H9 (cell line): ENCODE measurements around the gene TNXB. TPM values are rescaled to one million over a fixed set of nuclear protein-coding genes. Genes with fewer than 3 reads are reported as not detected.

Source experiments
- DNase-seq: peaks from one replicate; pipeline ENCODE4 v3.0.0-alpha.2; 2017
- H2AFZ ChIP-seq: one replicate; pipeline ENCODE4 v1.6.1; 2013; ENCODE audit warnings: mild to moderate bottlenecking, low read length, control low read depth, moderate library complexity
- H2AK5ac ChIP-seq: 2 replicates; pipeline ENCODE4 v1.6.1; 2013; ENCODE audit warnings: low read length, control low read depth, mixed read lengths; ENCODE audit not compliant: insufficient read length
- H2BK120ac ChIP-seq: one replicate; pipeline ENCODE4 v1.6.1; 2013; ENCODE audit warnings: low read depth, mild to moderate bottlenecking, low read length, control low read depth, inconsistent platforms; ENCODE audit not compliant: poor library complexity, severe bottlenecking
- H2BK12ac ChIP-seq: 2 replicates; pipeline ENCODE4 v1.6.1; 2013; ENCODE audit warnings: low read length, control low read depth, mixed read lengths, low read depth; ENCODE audit not compliant: insufficient read length
- H2BK15ac ChIP-seq: 2 replicates; pipeline ENCODE4 v1.6.1; 2013; ENCODE audit warnings: low read depth, low read length, control low read depth
- H2BK20ac ChIP-seq: one replicate; pipeline ENCODE4 v1.6.1; 2013; ENCODE audit warnings: low read depth, mild to moderate bottlenecking, low read length, control low read depth, inconsistent platforms; ENCODE audit not compliant: poor library complexity, severe bottlenecking
- H2BK5ac ChIP-seq: 2 replicates; pipeline ENCODE4 v1.6.1; 2013; ENCODE audit warnings: low read length, control low read depth, mixed read lengths; ENCODE audit not compliant: insufficient read length
- H3K14ac ChIP-seq: 2 replicates; pipeline ENCODE4 v1.6.1; 2013; ENCODE audit warnings: low read length, control low read depth; ENCODE audit not compliant: insufficient read depth
- H3K18ac ChIP-seq: 2 replicates; pipeline ENCODE4 v1.6.1; 2013; ENCODE audit warnings: low read depth, mild to moderate bottlenecking, mixed read lengths, low read length, control low read depth; ENCODE audit not compliant: insufficient read length
- H3K23ac ChIP-seq: 2 replicates; pipeline ENCODE4 v1.6.1; 2013; ENCODE audit warnings: low read length, control low read depth, mixed read lengths, low read depth; ENCODE audit not compliant: insufficient read length
- H3K23me2 ChIP-seq: 2 replicates; pipeline ENCODE4 v1.6.1; 2013; ENCODE audit warnings: low read depth, mild to moderate bottlenecking, mixed read lengths, low read length, control low read depth; ENCODE audit not compliant: insufficient read length, poor library complexity, severe bottlenecking
- H3K27ac ChIP-seq: 2 replicates; pipeline ENCODE4 v1.5.1; 2013; ENCODE audit warnings: low read length, control low read depth, mixed read lengths, low read depth; ENCODE audit not compliant: insufficient read length
- H3K27me3 ChIP-seq: 2 replicates; pipeline ENCODE4 v1.6.1; 2013; ENCODE audit warnings: low read length, control low read depth, inconsistent platforms; ENCODE audit not compliant: insufficient read depth
- H3K4ac ChIP-seq: 2 replicates; pipeline ENCODE4 v1.6.1; 2013; ENCODE audit warnings: low read depth, mild to moderate bottlenecking, control low read depth, inconsistent platforms, low read length, moderate library complexity
- H3K4me1 ChIP-seq: 2 replicates; pipeline ENCODE4 v1.6.1; 2013; ENCODE audit warnings: low read length, control low read depth, inconsistent platforms; ENCODE audit not compliant: insufficient read depth
- H3K4me2 ChIP-seq: 2 replicates; pipeline ENCODE4 v1.6.1; 2013; ENCODE audit warnings: low read length, control low read depth, mixed read lengths; ENCODE audit not compliant: insufficient read length, insufficient read depth
- H3K56ac ChIP-seq: 2 replicates; pipeline ENCODE4 v1.6.1; 2013; ENCODE audit warnings: low read depth, mild to moderate bottlenecking, mixed read lengths, low read length, control low read depth; ENCODE audit not compliant: insufficient read length
- H3K79me1 ChIP-seq: 2 replicates; pipeline ENCODE4 v1.6.1; 2013; ENCODE audit warnings: low read depth, mild to moderate bottlenecking, moderate library complexity, low read length, control low read depth, inconsistent platforms; ENCODE audit not compliant: insufficient read depth, poor library complexity, severe bottlenecking
- H3K79me2 ChIP-seq: 2 replicates; pipeline ENCODE4 v1.6.1; 2013; ENCODE audit warnings: low read length, control low read depth, inconsistent platforms; ENCODE audit not compliant: insufficient read depth
- H3K9ac ChIP-seq: 2 replicates; pipeline ENCODE4 v1.6.1; 2013; ENCODE audit warnings: low read length, control low read depth, mixed read lengths; ENCODE audit not compliant: insufficient read length; ENCODE audit errors: extremely low read depth
- H3K9me3 ChIP-seq: one replicate; pipeline ENCODE4 v1.6.1; 2013; ENCODE audit warnings: low read depth, low read length, inconsistent platforms; ENCODE audit not compliant: control insufficient read depth
- H3T11ph ChIP-seq: one replicate; pipeline ENCODE4 v1.6.1; 2013; ENCODE audit warnings: mild to moderate bottlenecking, low read length, control low read depth, inconsistent platforms
- H4K20me1 ChIP-seq: one replicate; pipeline ENCODE4 v1.6.1; 2013; ENCODE audit not compliant: control insufficient read depth, insufficient read length, insufficient read depth
- H4K5ac ChIP-seq: 2 replicates; pipeline ENCODE4 v1.6.1; 2013; ENCODE audit warnings: low read depth, mild to moderate bottlenecking, mixed read lengths, low read length, control low read depth; ENCODE audit not compliant: insufficient read length
- H4K8ac ChIP-seq: replicated peaks from 2 replicates; pipeline ENCODE4 v1.6.1; 2013; ENCODE audit warnings: low read length, control low read depth, mixed read lengths, low read depth; ENCODE audit not compliant: insufficient read length
- H4K91ac ChIP-seq: 2 replicates; pipeline ENCODE4 v1.6.1; 2013; ENCODE audit warnings: low read depth, mild to moderate bottlenecking, moderate library complexity, mixed read lengths, low read length, control low read depth; ENCODE audit not compliant: insufficient read length
- H3K27ac Mint-ChIP-seq, 3 experiments: 2 replicates in 2 of 3; 3 replicates in 1 of 3; pipeline ENCODE4 v1.8.0; 2020 to 2021; ENCODE audit warnings: mixed read lengths in 3 of 3, mild to moderate bottlenecking in 1 of 3, moderate library complexity in 1 of 3
- H3K27me3 Mint-ChIP-seq: 2 replicates; pipeline ENCODE4 v1.8.0; 2021; ENCODE audit warnings: low read depth, mild to moderate bottlenecking, moderate library complexity, mixed read lengths
- H3K36me3 Mint-ChIP-seq, 3 experiments: 2 replicates in 2 of 3; 3 replicates in 1 of 3; pipeline ENCODE4 v1.8.0; 2020 to 2021; ENCODE audit warnings: low read depth in 3 of 3, mixed read lengths in 3 of 3; ENCODE audit not compliant: insufficient read depth in 1 of 3
- H3K4me1 Mint-ChIP-seq, 2 experiments: 2 replicates each; pipeline ENCODE4 v1.8.0; 2020; ENCODE audit warnings: mixed read lengths in 2 of 2
- H3K4me3 Mint-ChIP-seq, 2 experiments: 2 replicates in 1 of 2; 3 replicates in 1 of 2; pipeline ENCODE4 v1.8.0; 2020 to 2021; ENCODE audit warnings: mild to moderate bottlenecking in 2 of 2, mixed read lengths in 2 of 2, moderate library complexity in 1 of 2
- H3K9me3 Mint-ChIP-seq, 2 experiments: 2 replicates in 1 of 2; 3 replicates in 1 of 2; pipeline ENCODE4 v1.8.0; 2020; ENCODE audit warnings: mild to moderate bottlenecking in 2 of 2, mixed read lengths in 2 of 2, moderate library complexity in 1 of 2
- WGBS: extraction: QIAGEN DNeasy Blood & Tissue Kit; methylation state at CpG from one replicate; pipeline ENCODE4 v1.1.7; 2013; ENCODE audit warnings: missing lambda C conversion rate, low lambda C conversion rate, mixed read lengths; ENCODE audit not compliant: insufficient read length; ENCODE audit errors: extremely low coverage; 5-methylcytosine and 5-hydroxymethylcytosine counted together
- total RNA-seq: library from RNA; stranded (reverse); gene quantifications from 2 replicates; pipeline ENCODE4 v1.2.1, GENCODE V29; 2021
- TF ChIP-seq, protein P1 (sequence below): fragments of 200-600 bp; sonication (generic); conservative IDR thresholded peaks from 3 replicates; pipeline ENCODE4 v1.8.0; 2021; ENCODE audit warnings: antibody characterized with exemption, mild to moderate bottlenecking

Gene TNXB
- total RNA-seq, 1 experiment from 2014 or later, result 5.0 TPM

DNA sequence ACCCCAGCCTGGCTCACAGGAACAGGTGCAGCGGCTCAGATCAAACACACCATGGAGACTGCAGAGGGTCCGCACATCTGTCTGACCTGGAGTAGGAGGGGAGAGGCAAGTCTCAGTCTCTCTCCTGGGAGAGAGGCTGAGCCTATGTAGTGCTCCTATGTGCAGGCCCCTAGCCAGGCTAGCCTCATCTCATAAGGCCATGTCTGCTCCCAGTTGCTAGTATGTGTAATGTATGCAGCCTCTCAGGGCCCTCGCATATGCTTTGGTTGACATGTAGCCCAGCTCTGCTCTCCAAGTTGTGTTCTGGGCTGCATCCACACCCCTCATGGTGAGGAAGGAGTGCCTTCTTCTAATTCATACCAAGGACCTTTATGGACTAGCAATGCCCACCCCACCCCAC is 11.8 kb downstream of the TNXB start:
- Histone ChIP-seq H3K27me3 (no peaks in the 10 kb centered on the region), H2BK5ac (no peak overlapping the region), H3T11ph (no peak overlapping the region), H3K23ac (no peak overlapping the region), H3K79me1 (no peaks in the 10 kb centered on the region), H3K4ac (no peak overlapping the region), H3K18ac (no peak overlapping the region), H2BK120ac (no peak overlapping the region), H3K9me3 (no peaks in the 10 kb centered on the region), H3K9ac (no peak overlapping the region), H4K8ac (no peak overlapping the region), H3K14ac (no peak overlapping the region), H3K4me1 (no peaks in the 10 kb centered on the region), H4K5ac (no peak overlapping the region), H3K56ac (no peak overlapping the region), H2AFZ (no peak overlapping the region), H3K4me2 (no peak overlapping the region), H3K27ac (no peak overlapping the region), H3K23me2 (no peaks in the 10 kb centered on the region), H4K20me1 (no peaks in the 10 kb centered on the region), H2BK15ac (no peak overlapping the region), H2BK20ac (no peak overlapping the region), H2BK12ac (no peak overlapping the region), H3K79me2 (no peaks in the 10 kb centered on the region), H2AK5ac (no peak overlapping the region), H4K91ac (no peak overlapping the region)
- H3K27me3 Mint-ChIP-seq, result peaks cover 6% of the 10 kb centered on the region; the same call in 1 of the 2 replicates
- WGBS, result no CpG with 5 or more reads among the region's 3 CpGs
- H3K9me3 Mint-ChIP-seq, result no peaks in the 10 kb centered on the region; a peak in 1 of 5 replicates
- no peaks in the 10 kb centered on the region for H3K36me3 Mint-ChIP-seq
- H3K27ac Mint-ChIP-seq, result no peak overlapping the region
- TF ChIP-seq, protein P1, sequence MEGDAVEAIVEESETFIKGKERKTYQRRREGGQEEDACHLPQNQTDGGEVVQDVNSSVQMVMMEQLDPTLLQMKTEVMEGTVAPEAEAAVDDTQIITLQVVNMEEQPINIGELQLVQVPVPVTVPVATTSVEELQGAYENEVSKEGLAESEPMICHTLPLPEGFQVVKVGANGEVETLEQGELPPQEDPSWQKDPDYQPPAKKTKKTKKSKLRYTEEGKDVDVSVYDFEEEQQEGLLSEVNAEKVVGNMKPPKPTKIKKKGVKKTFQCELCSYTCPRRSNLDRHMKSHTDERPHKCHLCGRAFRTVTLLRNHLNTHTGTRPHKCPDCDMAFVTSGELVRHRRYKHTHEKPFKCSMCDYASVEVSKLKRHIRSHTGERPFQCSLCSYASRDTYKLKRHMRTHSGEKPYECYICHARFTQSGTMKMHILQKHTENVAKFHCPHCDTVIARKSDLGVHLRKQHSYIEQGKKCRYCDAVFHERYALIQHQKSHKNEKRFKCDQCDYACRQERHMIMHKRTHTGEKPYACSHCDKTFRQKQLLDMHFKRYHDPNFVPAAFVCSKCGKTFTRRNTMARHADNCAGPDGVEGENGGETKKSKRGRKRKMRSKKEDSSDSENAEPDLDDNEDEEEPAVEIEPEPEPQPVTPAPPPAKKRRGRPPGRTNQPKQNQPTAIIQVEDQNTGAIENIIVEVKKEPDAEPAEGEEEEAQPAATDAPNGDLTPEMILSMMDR, result no peak
- H3K4me1 Mint-ChIP-seq, result no peaks in the 10 kb centered on the region; a peak in 1 of 4 replicates
- H3K4me3 Mint-ChIP-seq, result no peak overlapping the region
- DNase-seq, result no peak
